Measurements from ENCODE around the gene DYNLL2.
A peak's percentile ranks its signal among the peaks of the same experiment; 100 is the strongest.
"Not testable (repeated sequence)": the region's sequence is repeated elsewhere in the genome, so short reads cannot be mapped to it uniquely, and the experiment has no call there.

Gene DYNLL2

GRCh38 chr17:58073266-58073665 is 10.0 kb upstream of the DYNLL2 start:
- not testable (repeated sequence) for DNase-seq (ENCODE audit: low spot score)

- not testable (repeated sequence) for DNase-seq (ENCODE audit: low spot score)
These were observed 8.8 kb upstream of the DYNLL2 start for GRCh38 chr17:58074406-58074805.

GRCh38 chr17:58079300-58080033 is 3.8 kb upstream of the DYNLL2 start:
- DNase-seq (ENCODE audit: low spot score) = no peak

- DNase-seq (ENCODE audit: low spot score) = peak; percentile 37
These were observed 1.4 kb upstream of the DYNLL2 start for GRCh38 chr17:58081646-58082340.

- no peak for DNase-seq (ENCODE audit: low spot score)
These were observed 814 bp upstream of the DYNLL2 start for GRCh38 chr17:58082341-58082869.

- peak; percentile 34 for DNase-seq (ENCODE audit: low spot score)
These were observed 485 bp downstream of the DYNLL2 start for GRCh38 chr17:58083491-58084316.

- no peak for DNase-seq (ENCODE audit: low spot score)
These were observed 1.2 kb downstream of the DYNLL2 start for GRCh38 chr17:58084317-58084981.

- no peak for DNase-seq (ENCODE audit: low spot score)
These were observed 2.0 kb downstream of the DYNLL2 start for GRCh38 chr17:58085039-58085715.

GRCh38 chr17:58086953-58087352 is 3.7 kb downstream of the DYNLL2 start:
- no peak for DNase-seq (ENCODE audit: low spot score)

GRCh38 chr17:58088624-58089023 is 5.4 kb downstream of the DYNLL2 start:
- DNase-seq (ENCODE audit: low spot score) = peak; percentile 79

GRCh38 chr17:58089111-58089510 is 5.9 kb downstream of the DYNLL2 start:
- no peak for DNase-seq (ENCODE audit: low spot score)

- DNase-seq (ENCODE audit: low spot score) = no peak
These were observed 7.9 kb downstream of the DYNLL2 start for GRCh38 chr17:58091024-58091567.

GRCh38 chr17:58092101-58092796 is 9.0 kb downstream of the DYNLL2 start:
- DNase-seq (ENCODE audit: low spot score) = no peak

- DNase-seq (ENCODE audit: low spot score) = no peak
These were observed 9.7 kb downstream of the DYNLL2 start for GRCh38 chr17:58092797-58093385.

GRCh38 chr17:58094118-58094517 is 10.9 kb downstream of the DYNLL2 start:
- no peak for DNase-seq (ENCODE audit: low spot score)

- DNase-seq (ENCODE audit: low spot score) = no peak
These were observed 13.7 kb downstream of the DYNLL2 start for GRCh38 chr17:58096892-58097291.

GRCh38 chr17:58097384-58098088 is 14.3 kb downstream of the DYNLL2 start:
- no peak for DNase-seq (ENCODE audit: low spot score)

- DNase-seq (ENCODE audit: low spot score) = no peak
These were observed 17.3 kb downstream of the DYNLL2 start for GRCh38 chr17:58100506-58100905.

GRCh38 chr17:58101898-58102297 is 18.7 kb downstream of the DYNLL2 start:
- not testable (repeated sequence) for DNase-seq (ENCODE audit: low spot score)

All from pons (tissue), 1 donor.